Superior temporal gyrus (tissue), 1 donor: ENCODE results near the gene MAGI1.
"Not testable (repeated sequence)": the region's sequence is repeated elsewhere in the genome, so short reads cannot be mapped to it uniquely, and the experiment has no call there.

ENCODE experiments used
- DNase-seq: peaks from one replicate; pipeline ENCODE4 v3.0.0-alpha.2; 2016; ENCODE audit errors: extremely low spot score

Gene MAGI1

DNA sequence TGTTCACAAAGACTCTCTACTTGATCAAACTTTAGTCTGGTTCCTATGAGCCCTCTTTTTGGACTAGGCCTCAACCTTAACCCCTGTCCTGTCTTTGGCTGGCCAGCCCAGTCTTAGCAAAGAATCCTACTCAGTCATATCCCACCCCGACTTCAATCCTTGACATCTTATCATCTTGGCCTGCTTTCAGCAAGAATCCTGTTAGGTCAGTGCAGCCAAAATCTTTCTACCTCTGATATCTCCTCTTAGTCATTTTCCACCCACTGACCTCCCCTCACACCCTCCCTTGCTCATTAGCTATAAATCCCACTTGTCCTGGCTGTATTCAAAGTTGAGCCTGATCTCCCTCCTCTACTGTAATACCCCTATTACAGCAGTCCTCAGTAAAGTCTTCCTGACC, 286.1 kb downstream of the MAGI1 start:
- DNase-seq, result no peak

DNA sequence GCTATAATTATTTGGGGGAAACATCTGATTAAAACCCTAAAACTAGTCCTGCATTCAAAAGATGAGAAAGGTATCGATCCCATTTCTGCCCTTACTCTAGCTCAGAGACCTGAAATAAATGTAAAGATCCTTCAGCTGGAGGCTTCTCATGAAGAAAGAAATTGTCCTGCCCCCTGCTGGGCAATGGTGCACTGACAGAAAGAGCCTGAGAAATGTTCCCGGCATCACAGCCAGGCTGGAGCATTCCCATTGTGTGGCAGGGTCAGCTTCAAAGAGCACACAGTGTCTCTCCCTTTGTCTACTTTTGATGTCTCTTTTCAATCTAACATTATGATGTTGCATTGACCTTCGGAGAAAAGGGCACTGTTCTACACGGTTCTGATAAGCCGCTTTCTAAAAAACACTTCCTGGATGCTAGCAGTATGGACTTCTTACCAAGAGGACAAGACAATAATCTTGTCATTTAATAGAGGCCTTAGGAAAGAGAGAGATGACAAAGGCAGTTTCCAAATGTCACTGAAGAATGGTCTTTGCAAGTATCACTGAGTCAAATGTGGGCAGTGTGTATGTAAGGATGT, 287.5 kb downstream of the MAGI1 start:
- peak; percentile 97 for DNase-seq

DNA sequence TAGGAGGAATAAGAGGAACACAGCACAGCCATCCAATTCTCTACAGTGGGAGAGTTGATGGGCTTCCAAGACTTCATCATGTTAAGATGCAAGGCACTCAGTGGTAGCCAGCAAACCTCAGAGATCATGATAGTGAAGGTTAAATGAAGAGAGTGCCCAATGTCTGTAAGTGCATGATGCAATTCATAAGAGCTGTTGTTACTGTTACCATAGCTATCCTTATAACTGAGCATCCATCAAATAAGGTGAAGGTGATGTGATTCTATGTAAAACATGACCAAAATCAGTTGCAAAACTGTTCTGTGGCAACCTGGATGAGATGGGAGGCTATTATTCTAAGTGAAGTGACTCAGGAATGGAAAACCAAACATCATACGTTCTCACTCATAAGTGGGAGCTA, 289.7 kb downstream of the MAGI1 start:
- DNase-seq, result no peak

DNA sequence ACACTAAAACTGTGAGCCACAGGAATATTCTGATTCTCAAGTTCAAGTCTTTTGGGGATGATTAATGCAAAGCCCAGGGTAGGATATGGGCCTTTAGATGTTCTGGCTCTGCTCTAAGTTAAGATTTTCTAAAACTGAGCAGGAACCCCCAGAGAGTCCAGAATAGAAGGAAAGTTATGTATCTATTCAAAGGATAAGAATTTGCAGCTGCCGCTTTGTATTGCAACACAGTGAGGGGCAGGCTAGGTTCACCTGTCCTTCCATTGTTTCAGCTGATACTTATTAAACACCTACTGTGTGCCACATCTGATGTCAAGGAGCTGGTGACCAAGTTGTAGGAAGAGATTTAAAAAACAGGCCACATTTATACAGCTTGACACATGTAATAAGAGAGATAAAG, 290.4 kb downstream of the MAGI1 start:
- DNase-seq, result no peak

DNA sequence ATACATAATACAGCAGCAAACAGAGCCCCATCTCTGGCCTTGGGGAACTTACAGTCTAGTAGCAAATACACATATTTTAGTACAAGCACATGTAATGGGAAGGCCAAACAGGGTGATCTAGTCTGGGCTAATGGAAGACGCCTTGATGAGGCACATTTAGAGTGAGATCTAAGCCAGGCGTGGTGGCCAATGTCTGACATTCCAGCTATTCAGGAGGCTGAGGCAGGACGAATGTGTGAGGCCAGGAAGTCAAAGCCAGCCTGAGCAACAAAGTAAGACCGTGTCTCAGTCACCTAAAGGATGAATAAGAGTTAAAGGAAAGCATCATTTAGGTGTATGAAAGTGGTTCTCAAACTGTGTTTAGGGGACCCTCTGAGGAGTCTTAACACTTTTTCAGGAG, 291.9 kb downstream of the MAGI1 start:
- DNase-seq, result no peak

DNA sequence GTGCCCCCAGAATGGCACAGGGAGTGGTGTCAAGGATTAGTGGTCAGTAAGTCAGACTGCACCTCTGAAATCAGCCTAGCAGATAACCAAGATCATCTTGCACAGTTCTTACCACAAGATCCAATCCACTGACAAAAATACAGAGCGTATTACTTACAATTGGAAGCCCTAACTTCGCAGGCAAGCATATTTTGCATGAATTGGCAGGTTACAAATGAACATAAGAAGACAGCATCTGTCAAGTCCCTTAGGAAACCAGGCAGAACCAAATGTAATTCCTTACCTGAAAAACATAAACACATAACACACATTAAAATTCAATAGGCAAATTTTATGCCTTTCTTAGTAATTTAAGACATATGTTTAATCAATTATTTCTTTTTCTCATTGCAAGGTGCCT, 293.4 kb downstream of the MAGI1 start:
- no peak for DNase-seq

DNA sequence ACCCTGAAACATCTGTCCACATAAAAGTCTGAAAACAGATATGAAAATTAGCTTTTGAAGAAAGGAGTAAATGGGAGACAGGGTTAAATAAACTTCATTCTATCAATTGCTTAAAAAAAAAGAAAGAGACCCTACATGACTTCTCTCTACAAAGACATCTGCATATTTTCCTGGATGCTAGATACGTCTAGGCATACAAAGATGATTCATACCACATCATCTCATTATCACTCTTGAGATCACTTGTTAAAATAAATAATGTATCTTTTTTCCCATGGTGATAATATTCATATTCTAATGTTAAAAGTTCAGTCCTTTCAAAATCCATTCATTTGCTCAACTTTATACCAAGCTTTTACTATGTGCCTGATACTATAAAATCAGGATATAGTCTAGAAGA, 295.8 kb downstream of the MAGI1 start:
- no peak for DNase-seq

DNA sequence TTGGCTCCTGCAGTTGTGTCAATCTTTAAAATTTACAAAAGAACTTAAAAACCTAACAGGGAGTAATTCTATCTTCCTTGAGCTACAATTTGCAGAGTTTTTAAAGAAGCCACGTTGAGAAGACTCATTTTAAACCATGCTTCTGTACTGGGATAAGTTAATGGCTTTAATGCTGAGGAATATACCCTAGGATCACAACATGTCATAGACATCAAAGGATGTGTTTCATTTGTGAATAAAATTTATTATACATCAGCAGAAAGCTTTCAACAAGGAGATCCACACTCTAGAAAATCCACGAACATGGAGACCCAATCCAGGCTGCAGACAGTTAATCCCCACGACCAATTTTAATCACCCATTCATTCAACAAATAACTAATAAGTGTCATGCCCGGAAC, 297.2 kb downstream of the MAGI1 start:
- DNase-seq, result no peak

DNA sequence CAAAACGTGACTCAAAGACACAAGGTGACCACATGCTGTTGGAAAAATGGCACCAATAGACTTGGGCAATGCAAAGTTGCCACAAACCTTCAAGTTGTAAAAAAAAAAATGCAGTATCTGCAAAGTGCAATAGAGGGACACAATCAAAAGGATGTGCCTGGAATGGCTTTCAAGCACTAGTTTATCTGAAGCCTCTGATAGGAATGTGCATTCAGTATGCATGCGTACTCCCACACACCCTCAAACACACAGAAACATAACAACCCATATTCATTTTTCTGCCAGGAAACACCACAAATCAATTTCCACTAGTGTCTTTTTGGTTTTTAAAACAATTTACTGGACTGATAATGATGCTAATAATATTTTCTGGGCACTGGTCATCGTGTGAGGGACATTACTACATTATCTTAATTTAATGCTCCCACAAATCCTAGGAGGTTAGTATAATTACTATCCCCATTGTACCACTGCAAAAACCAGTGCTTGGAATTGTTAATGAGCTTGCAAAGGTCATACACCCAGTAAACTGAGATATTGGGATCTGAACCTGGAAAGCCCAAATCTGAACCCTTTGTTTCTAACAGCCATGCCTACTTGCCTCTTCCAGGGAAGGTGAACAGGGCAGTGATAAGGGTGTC, 298.7 kb downstream of the MAGI1 start:
- DNase-seq, result no peak

DNA sequence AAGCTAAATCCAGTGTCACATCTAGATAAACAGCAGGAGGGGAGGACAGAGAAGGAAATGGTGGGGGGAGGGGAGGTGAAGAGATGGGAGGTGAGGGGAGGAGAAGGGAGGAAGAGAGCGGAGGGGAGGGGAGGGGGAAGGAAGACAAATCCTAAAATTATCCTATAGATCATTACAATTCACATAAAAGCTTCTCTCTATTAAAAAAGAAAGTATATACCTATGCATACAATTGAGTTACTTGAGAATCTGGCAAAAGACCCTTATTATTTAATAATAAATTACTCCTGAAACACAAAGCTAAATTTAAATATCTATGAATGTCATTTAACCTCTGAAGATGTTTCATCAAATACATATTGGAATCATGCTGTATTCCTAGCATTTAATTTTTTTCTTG, 303.9 kb downstream of the MAGI1 start:
- no peak for DNase-seq

DNA sequence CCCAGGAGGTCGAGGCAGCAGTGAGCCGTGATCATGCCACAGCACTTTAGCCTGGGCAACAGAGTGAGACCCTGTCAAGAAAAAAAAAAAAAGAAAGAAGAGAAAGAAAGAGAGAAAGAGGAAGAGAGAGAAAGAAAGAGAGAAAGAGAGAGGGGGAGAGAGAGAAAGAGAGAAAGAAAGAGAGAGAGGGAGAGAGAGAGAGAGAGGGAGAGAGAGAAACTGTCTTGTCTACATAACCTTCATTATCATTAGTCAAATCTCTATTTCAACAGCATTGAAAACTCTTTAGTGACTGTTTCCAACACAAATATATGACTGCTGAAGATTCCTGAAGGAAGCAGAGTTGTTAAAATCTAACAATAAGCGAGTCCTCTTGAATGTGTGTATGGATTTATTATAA, 304.3 kb downstream of the MAGI1 start:
- no peak for DNase-seq

DNA sequence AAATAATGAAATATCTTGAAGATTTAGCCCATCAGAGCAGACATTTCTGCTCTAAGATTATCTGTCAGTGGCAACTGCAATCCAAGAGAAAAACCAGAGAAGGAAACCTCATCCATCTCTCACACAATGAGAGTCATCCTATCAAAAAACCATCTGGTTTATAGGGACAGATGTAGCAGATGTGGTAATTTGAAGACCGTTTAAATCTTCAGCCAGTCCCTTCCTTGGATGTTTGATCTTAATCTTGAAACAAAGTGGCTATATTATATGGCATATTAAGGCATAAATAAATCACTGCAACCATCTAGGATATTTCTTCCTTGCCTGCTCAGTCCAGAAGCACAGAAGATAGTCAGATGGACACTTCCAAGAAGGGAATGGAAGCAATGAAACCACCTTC, 305.3 kb downstream of the MAGI1 start:
- DNase-seq, result no peak

DNA sequence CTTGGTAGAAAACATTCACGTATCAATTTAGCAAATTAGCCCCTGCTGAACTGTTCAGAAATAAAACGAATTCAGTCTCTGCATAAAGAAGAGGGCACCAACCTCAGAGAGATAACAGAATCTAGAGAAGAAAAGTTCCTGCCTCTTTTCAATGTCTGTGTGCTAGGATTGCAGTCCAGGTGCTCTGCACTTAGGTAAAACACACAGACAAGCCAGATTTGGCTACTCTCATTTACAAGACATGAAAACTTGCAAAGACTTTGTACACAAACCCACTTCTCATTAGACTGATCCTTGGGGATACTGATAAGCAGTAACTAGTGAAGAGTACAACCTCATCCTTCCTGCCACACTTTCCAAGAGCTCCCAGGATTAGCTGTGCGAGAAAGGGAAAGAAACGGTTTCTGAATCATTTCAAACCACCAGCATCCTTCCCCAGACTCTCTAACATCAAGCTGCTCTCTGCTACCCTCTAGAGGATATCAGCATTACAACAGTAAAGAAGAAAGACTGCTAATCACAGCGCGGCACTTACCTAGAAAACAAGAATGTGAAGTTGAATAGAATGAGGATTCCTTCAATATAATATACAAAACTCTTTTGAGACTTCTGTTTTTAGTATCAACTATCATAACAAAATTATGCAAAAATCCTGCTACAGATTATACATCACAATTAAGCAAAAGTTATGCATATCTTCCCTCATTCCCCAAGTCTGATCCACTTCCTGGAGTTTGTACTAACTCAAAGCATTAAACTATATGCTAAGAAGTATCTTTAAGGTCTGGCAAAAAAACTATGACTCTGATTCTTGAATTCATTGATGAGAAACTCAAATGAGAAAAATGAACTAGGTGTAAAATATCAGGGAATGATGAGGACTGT, 306.4 kb downstream of the MAGI1 start:
- DNase-seq, result peak; percentile 94

DNA sequence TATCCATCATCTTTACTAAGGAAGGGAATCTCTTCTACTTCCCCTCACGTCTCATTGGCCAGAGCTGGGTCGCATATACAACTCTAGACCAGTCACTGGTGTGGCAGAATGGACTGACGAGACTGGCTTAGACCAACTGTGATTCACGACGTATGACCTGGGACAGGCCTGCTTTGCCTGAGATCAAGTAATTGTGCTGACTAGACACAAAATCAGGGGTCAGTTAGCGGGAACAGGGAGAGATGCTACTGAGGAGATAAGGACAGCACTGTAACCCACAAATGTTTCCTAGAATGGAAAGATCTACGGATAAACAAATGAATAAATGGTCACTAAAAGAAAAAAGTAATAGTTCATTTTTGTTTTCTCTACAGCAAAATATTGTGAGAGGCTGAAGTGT, 308.3 kb downstream of the MAGI1 start:
- no peak for DNase-seq

DNA sequence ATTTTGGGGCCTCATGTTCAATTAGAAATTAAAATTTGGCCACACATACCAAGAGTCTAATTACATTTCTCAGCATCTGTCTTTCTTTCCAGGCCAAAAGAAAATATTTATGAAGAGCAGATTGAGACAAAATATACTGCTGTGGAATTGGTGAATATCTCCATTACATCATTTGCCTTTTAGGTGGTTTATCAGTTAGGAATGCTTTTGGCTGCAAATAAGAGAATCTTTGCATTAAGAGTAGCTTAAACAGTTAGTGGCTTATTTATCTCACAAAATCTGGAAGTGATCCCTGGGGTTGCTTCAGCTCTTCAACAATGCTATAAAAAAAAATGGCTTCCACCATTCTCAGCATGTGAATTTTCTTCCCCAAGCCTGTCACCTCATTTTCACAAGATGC, 308.7 kb downstream of the MAGI1 start:
- DNase-seq, result no peak

DNA sequence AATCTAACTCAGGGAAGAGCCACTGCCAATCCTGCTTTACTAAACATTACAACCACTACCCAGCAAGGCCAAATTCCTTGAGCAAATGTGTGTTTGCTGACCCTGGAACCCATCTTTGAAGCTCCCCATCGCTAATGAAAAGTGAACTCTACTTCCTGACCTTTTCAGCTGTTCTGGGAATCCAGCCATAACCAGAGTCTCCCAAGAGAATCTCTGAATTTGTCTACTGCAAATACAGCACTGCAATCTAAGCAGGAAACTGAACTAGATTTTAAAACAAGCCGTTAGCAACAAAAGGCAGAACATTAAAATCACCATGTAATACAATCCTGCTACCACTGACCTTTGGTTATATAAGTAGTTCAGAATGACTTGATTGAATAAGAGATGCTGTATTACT, 309.2 kb downstream of the MAGI1 start:
- DNase-seq, result no peak

DNA sequence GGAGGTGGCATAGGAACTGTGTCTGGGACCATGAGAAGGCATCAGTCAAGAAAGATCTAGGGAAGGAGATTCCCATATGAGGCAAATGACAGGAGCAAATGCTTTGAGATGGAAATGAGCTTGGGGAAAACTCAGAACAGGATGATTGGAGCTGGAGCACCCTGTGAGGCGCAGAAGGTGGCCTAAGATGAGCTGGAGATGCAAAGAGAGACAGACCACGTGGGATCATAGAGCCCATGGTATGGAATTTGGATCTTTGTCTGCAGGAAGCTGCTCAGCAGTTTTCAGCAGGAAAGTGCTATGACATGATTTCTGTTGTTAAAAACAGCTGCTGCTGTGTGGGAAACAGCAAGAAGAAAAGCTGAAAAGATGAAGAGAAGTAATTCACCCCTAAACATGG, 310.6 kb downstream of the MAGI1 start:
- no peak for DNase-seq

DNA sequence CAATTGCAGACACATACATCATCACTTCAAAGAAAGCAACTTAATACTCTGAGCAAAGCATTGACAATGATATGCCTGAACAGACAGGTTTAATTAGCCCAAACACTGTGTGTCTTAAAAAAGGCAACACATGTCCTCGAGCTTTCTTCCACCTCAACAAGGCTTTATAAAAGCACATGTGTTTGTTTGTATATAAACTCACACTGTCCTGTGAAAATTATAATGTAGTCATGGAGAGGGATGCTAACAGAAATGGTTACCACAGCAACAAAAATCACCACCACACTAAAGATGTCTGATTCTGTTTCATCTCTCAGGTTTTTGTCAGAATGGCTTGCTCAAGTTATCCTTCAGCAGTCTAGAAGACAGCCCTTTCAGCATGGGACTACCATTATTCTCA, 314.7 kb downstream of the MAGI1 start:
- DNase-seq, result no peak

DNA sequence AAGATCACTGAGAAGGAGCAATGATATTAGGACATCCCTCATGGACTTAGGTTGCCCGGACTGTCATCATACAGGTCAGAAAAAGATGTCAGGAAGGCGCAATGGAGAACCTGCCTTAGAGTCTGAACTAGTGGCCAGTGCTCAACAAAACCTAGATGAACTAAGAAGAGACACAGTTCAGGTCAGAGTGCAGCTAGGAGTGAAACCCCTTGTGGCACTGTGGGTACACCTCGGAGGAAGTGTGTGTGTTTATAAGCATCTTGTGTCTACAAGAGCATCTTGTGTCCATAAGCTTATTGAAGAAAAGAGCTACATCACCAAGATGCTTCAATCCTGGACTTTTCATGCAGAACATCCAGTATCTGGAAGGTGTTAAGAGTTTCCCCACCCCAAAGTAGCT, 315.7 kb downstream of the MAGI1 start:
- DNase-seq, result no peak

DNA sequence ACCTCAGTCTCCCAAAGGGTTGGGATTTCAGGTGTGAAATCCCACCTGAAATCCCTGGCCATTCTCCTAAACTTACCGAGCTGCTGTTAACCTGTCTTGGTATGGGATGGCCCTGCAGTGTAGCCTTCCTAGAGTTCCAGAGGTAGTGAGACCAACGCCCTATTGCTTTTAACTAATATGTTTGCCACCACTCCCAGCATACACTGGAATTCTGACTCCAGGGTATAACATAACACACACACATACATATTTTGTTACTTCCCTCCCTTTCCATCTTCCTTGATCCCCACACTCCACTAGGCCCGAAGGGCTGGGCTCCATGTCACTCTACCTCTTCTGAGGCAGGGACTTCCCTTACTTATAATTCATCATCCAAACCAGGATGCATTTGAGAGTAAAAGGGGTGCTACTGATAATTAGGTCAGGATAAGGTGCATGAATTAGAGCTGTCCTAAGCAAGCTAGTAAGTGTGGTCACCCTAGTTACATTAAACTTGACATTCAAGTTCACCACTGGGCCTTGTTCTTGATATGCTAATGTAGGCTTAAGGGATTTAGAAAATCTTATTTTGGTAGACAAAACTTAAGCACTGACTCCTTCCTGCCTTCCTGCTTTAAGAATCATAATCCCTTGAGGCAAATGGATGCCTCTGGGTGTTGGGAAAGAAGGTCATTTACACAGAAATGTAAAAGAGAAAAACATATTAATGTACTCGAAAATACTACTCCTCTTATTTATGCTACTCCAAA, 317.6 kb downstream of the MAGI1 start:
- no peak for DNase-seq

DNA sequence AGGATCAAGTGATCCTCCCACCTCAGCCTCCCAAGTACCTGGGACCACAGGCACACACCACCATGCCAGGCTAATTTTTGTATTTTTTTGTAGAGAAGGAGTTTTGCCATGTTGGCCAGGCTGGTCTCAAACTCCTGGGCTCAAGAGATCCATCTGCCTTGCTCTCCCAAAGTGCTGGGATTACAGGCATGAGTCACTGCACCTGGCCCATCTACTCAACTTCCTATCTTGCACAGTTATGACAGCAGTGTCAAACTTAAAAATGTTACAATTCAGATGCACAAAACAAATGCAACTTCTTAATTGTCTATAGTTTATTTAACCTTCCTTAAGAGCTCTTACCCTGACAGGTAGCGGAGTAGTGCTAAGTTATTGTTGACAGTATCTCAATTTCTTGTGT, 319.1 kb downstream of the MAGI1 start:
- not testable (repeated sequence) for DNase-seq

DNA sequence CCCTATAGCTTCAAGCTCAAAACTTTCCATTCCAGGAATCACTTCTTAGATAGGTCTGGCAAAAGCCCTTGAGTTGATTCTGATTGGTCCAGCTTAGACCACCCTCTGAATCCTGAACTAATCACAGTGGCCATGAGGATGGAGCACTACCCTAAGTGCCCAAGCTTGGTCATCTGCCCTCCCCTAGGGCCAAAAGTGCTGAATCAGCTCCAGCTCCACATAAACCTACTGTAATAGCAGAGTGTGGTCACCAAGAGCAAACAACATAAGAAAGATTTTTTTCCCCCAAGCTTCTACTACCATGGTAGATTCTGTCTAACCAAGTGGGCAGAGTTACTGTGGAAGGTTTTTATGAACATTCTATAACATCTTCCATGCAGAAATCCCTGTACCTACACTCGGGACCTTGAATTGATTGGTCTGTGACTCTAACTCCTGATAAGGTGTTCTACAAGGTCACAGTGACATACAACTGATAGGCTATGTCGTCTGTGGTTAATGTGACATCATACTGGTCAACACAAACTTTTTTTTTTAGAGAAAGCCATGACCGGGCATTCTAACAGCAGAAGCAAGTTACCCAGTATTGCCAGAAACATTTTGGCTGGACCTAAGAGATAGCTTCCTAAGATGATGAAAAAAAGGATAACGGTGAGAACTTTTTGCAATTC, 320.9 kb downstream of the MAGI1 start:
- no peak for DNase-seq
